GM06990 (cell line): ENCODE results near the gene R3HDM2.
"Not testable (repeated sequence)": the region's sequence is repeated elsewhere in the genome, so short reads cannot be mapped to it uniquely, and the experiment has no call there.

Experiments
- DNase-seq: peaks from one replicate; pipeline ENCODE4 v3.0.0-alpha.2; 2011; ENCODE audit not compliant: insufficient read length; ENCODE audit errors: extremely low read depth
- H3K27me3 ChIP-seq: replicated peaks from 2 replicates; pipeline ENCODE4 v1.6.0; 2011; ENCODE audit warnings: low read length; ENCODE audit not compliant: control insufficient read depth, insufficient read depth
- H3K36me3 ChIP-seq: 2 replicates; pipeline ENCODE4 v1.5.1; 2011; ENCODE audit warnings: low read length; ENCODE audit not compliant: control insufficient read depth, insufficient read depth
- H3K4me3 ChIP-seq: replicated peaks from 2 replicates; pipeline ENCODE4 v1.5.1; 2011; ENCODE audit warnings: low read depth, mild to moderate bottlenecking, control low read depth, low read length
- TF ChIP-seq, protein P1 (sequence below): IDR thresholded peaks from 2 replicates; pipeline ENCODE4 v1.5.1; 2011; ENCODE audit warnings: low read length, control low read depth, mild to moderate bottlenecking, inconsistent platforms; ENCODE audit not compliant: insufficient read depth, poor library complexity, severe bottlenecking

The R3HDM2 gene

DNA sequence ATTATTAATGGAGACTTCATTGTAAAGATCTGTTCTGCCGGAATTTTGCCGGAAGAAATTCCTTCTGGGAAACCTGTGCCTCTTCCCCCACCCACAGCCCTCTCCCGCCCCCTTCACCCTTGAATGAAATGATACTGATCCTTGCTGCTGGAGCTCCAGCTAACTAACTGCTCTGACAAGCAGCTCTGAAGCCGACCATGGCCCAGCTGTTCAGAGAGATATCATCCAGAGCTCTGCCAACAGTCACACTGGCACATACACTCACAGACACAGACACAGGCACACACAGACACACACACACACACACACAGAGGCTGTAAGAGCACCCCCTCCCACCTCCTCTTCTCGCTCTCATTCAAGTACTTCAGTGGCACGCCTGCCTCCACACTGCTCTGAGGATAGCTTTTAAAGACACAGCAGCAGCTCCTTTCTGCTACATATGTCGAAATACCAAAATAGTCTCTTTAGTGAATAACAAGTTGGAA, 88.6 kb downstream of the R3HDM2 start:
- Histone ChIP-seq H3K36me3 (no peaks in the 10 kb centered on the region; the same call in none of the 2 replicates), H3K27me3 (no peaks in the 10 kb centered on the region), H3K4me3 (no peak overlapping the region)
- no peak for DNase-seq
- TF ChIP-seq, protein P1, sequence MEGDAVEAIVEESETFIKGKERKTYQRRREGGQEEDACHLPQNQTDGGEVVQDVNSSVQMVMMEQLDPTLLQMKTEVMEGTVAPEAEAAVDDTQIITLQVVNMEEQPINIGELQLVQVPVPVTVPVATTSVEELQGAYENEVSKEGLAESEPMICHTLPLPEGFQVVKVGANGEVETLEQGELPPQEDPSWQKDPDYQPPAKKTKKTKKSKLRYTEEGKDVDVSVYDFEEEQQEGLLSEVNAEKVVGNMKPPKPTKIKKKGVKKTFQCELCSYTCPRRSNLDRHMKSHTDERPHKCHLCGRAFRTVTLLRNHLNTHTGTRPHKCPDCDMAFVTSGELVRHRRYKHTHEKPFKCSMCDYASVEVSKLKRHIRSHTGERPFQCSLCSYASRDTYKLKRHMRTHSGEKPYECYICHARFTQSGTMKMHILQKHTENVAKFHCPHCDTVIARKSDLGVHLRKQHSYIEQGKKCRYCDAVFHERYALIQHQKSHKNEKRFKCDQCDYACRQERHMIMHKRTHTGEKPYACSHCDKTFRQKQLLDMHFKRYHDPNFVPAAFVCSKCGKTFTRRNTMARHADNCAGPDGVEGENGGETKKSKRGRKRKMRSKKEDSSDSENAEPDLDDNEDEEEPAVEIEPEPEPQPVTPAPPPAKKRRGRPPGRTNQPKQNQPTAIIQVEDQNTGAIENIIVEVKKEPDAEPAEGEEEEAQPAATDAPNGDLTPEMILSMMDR = no peak

DNA sequence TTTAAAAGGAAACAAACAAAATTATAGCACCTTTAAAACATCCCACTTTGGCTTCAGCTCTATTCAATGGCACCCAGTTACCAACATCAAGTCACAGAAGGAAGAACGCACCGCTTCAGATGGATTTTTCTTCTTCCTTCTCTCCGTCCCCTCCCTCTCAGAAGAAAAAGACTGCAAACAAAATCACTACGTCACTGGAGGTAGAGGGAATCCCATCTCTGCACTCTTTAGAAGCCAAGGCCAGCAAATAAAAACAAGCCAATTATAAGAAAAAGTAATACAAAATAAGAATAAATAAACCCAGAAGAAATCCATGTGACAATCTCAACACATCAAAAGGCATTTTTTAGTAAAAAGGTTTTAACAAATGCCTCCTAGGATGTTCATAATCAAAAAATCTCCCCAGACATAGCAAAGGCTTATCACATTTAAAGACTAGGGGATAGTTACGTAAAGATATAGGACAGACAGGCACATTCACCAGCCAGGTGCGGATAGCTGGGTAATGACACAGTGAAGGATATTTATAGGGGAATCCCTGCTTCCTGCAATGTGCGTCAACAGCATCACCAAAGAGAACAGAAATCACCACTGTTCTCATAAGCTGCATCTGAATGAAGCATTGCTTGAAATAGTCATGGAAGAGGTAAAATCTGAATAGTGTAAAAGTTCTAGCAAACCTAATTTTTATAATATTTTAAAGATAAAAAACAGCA, 89.4 kb downstream of the R3HDM2 start:
- TF ChIP-seq, protein P1 = no peak
- no peaks in the 10 kb centered on the region for H3K27me3 ChIP-seq
- H3K36me3 ChIP-seq = no peaks in the 10 kb centered on the region; the same call in none of the 2 replicates
- no peak for DNase-seq
- H3K4me3 ChIP-seq = no peak overlapping the region

DNA sequence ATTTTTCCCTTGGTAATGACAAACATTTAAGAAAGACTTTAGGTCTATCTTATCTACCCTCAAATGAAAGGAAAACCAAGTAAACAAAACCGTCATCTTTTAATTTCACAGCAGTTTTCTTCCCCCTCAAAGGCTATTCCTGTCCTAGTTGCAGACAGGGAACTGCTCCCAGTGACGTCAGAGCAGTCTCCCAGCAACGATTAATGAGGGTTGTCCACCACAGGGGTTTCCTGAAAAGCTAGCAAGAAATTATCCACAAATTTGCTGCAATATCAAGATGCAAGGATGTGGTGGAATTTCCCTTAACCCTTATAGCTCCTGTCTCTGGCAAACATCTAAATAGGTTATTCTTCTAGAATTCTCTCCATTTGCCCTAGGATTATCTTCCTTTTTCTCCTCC, 90.7 kb downstream of the R3HDM2 start:
- H3K27me3 ChIP-seq = no peaks in the 10 kb centered on the region
- DNase-seq = no peak
- TF ChIP-seq, protein P1 = no peak

DNA sequence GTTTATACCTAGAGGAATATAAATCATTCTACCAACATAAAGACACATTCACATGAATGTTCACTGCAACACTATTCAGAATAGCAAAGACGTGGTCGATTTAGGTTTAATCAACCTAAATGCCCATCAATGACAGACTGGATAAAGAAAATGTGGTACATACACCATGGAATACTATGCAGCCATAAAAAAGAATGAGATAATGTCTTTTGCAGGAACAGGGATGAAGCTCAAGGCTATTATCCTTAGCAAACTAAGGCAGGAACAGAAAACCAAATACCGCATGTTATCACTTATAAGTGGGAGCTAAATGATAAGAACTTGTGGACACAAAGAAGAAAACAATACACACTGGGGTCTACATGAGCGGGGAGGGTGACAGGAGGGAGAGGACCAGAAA, 94.5 kb downstream of the R3HDM2 start:
- H3K36me3 ChIP-seq, H3K27me3 ChIP-seq, DNase-seq, H3K4me3 ChIP-seq: not testable (repeated sequence)

More for the DNA sequence above, 90.7 kb downstream of the R3HDM2 start:
- Histone ChIP-seq H3K36me3 (no peaks in the 10 kb centered on the region; the same call in none of the 2 replicates), H3K4me3 (no peak overlapping the region)

DNA sequence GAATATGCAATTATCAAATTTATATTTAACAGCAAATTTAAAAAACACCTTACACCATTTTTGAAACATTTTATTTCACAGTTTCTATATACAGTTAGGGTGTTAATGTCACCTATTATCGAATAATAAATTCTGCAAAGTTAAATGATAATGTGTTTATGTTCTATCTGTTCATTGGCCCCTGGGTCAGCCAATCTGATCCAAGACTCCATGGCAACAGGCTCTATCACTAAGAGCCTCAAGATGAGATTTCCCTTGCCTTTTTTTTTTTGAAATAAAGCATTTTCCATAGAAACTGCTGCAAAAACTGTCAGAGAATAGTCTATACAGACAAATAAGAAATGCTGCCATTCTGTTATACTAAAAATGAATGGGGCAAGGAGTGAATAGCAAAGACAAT, 96.6 kb downstream of the R3HDM2 start:
- H3K27me3 ChIP-seq = no peaks in the 10 kb centered on the region
- no peak for DNase-seq
- H3K36me3 ChIP-seq = no peaks in the 10 kb centered on the region; the same call in none of the 2 replicates
- H3K4me3 ChIP-seq = no peak overlapping the region
- TF ChIP-seq, protein P1 = no peak

DNA sequence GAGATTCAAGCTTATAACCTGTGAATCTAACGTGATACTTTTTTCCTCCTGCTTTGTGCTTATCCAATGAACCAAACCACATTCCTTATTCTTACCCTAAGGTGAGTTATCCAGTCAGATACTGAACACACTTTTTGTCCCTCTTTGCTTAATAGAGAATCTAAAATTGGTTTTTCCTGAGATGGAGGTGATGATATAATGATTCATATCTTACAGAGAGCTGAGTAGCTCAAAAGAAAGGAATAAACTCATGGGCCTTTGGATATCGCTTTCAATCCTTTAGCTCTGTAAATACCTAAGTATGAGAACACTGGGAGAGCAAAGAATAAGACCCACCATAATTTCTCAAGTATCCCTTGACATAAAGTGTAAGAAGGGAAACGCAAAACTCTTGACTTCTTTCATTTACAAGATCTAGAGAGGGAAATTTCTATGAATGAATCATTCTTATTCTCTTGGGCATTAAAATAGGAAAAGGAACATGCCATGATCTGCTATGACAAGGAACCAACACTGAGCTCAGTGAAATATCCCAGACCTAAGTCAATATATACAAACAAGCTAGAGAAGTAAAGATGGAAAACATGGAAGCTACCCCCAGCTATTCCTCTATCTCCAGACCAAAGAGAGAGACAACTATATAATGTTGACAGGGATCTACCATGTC, 98.1 kb downstream of the R3HDM2 start:
- H3K4me3 ChIP-seq = no peak overlapping the region
- TF ChIP-seq, protein P1 = no peak
- no peaks in the 10 kb centered on the region for H3K36me3 ChIP-seq
- no peaks in the 10 kb centered on the region for H3K27me3 ChIP-seq
- DNase-seq = no peak
